GM20000 (cell line): ENCODE measurements around the gene VARS2.

Experiments used
- DNase-seq: peaks from one replicate; pipeline ENCODE4 v3.0.0; 2012; ENCODE audit warnings: low spot score
- CTCF ChIP-seq: IDR thresholded peaks from 2 replicates; pipeline ENCODE4 v1.5.1; 2012; ENCODE audit warnings: mild to moderate bottlenecking, control low read depth; ENCODE audit errors: extremely low read depth, missing control alignments

The VARS2 gene

GRCh38 chr6:30931272-30931671, 17.2 kb downstream of the VARS2 start:
- TF ChIP-seq CTCF = no peak
- DNase-seq = no peak

- DNase-seq = no peak
- TF ChIP-seq CTCF = no peak
Observed at GRCh38 chr6:30931969-30932645, 18.1 kb downstream of the VARS2 start, which contains the start of gene SFTA2. Gene SFTA2, minus strand, starts transcription at chr6:30932170. Its CDS starts 74 bp downstream, at chr6:30932096.

GRCh38 chr6:30932665-30933365, 18.8 kb downstream of the VARS2 start:
- no peak for DNase-seq

GRCh38 chr6:30935018-30935417, 21.0 kb downstream of the VARS2 start:
- DNase-seq = no peak
- TF ChIP-seq CTCF = no peak

More at GRCh38 chr6:30932665-30933365, 18.8 kb downstream of the VARS2 start:
- no peak for TF ChIP-seq CTCF

- no peak for DNase-seq
- no peak for TF ChIP-seq CTCF
Observed at GRCh38 chr6:30937265-30937664, 23.2 kb downstream of the VARS2 start.

GRCh38 chr6:30938730-30939129, 24.7 kb downstream of the VARS2 start:
- TF ChIP-seq CTCF = no peak
- no peak for DNase-seq

- no peak for DNase-seq
- TF ChIP-seq CTCF = no peak
Observed at GRCh38 chr6:30939473-30939872, 25.4 kb downstream of the VARS2 start.
